ENCODE data around the gene DBX1.

DNA sequence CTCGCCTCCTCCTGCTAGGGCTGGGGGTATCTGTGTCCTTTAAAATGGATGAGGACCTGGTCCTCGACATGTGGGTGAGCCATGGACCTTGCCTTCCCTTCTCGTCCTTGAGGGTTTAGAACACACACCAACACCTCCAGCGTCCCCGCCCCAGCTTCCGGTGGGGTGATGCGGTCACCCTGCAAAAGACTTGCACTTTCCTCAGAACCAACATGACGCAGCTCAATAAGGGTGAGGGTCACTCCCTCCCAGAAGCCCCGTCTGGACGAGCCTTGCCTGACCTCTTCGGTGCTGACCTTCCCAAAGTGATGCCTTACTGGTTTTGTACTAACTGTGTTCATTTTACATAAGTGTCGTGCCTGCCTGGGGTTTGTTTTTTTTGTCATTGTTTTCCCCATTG is 41.0 kb downstream of the DBX1 start:
- TF ChIP-seq, protein P1, sequence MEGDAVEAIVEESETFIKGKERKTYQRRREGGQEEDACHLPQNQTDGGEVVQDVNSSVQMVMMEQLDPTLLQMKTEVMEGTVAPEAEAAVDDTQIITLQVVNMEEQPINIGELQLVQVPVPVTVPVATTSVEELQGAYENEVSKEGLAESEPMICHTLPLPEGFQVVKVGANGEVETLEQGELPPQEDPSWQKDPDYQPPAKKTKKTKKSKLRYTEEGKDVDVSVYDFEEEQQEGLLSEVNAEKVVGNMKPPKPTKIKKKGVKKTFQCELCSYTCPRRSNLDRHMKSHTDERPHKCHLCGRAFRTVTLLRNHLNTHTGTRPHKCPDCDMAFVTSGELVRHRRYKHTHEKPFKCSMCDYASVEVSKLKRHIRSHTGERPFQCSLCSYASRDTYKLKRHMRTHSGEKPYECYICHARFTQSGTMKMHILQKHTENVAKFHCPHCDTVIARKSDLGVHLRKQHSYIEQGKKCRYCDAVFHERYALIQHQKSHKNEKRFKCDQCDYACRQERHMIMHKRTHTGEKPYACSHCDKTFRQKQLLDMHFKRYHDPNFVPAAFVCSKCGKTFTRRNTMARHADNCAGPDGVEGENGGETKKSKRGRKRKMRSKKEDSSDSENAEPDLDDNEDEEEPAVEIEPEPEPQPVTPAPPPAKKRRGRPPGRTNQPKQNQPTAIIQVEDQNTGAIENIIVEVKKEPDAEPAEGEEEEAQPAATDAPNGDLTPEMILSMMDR (optimal IDR thresholded peaks at IDR 0.05 in 1 of 3, IDR thresholded peaks at IDR 0.05 in 1 of 3, conservative IDR thresholded peaks at IDR 0.05 in 1 of 3; ENCODE audit: extremely low read depth in 1 of 3, insufficient read depth in 2 of 3, low read length in 3 of 3): no peak
- no peak for TF ChIP-seq EZH2 (IDR thresholded peaks at IDR 0.05; ENCODE audit: low read length)
